22Rv1 (cell line): Measurements from ENCODE around the gene UGT2B7.
"Not testable (repeated sequence)": the region's sequence is repeated elsewhere in the genome, so short reads cannot be mapped to it uniquely, and the experiment has no call there.

Experiments
- ZFX ChIP-seq: fragments of 450-650 bp; IDR thresholded peaks from 2 replicates; pipeline ENCODE4 v1.6.1; 2017; ENCODE audit warnings: antibody characterized with exemption, borderline replicate concordance
- TF ChIP-seq, protein P1 (sequence below): fragments of 450-650 bp; IDR thresholded peaks from 2 replicates; pipeline ENCODE4 v1.5.1; 2017; ENCODE audit warnings: mild to moderate bottlenecking

DNA sequence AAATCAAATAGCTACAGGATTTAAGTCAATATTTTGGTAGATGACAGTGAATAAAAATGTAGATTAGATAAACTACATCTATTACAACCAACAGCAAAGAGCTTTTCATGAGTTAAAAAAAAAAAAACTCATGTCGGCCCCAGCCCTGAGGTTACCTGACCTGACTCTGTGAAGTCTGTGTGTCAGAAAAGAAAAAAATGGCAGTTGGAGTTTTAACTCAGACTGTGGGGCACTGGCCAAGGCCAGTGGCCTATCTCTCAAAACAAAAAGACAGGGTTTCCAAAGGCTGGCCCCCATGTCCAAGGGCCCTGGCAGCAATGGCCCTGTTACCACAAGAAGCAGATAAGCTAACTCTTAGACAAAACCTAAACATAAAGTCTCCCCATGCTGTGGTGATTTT lies 42.2 kb upstream of the UGT2B7 start:
- TF ChIP-seq, protein P1, sequence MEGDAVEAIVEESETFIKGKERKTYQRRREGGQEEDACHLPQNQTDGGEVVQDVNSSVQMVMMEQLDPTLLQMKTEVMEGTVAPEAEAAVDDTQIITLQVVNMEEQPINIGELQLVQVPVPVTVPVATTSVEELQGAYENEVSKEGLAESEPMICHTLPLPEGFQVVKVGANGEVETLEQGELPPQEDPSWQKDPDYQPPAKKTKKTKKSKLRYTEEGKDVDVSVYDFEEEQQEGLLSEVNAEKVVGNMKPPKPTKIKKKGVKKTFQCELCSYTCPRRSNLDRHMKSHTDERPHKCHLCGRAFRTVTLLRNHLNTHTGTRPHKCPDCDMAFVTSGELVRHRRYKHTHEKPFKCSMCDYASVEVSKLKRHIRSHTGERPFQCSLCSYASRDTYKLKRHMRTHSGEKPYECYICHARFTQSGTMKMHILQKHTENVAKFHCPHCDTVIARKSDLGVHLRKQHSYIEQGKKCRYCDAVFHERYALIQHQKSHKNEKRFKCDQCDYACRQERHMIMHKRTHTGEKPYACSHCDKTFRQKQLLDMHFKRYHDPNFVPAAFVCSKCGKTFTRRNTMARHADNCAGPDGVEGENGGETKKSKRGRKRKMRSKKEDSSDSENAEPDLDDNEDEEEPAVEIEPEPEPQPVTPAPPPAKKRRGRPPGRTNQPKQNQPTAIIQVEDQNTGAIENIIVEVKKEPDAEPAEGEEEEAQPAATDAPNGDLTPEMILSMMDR, result not testable (repeated sequence)
- TF ChIP-seq ZFX, result not testable (repeated sequence)
